8988T (cell line): ENCODE data around the gene KRT82.
"Not testable (repeated sequence)": the region's sequence is repeated elsewhere in the genome, so short reads cannot be mapped to it uniquely, and the experiment has no call there.

Source experiments
- DNase-seq: peaks from one replicate; pipeline ENCODE4 v3.0.0; 2011

The KRT82 gene

DNA sequence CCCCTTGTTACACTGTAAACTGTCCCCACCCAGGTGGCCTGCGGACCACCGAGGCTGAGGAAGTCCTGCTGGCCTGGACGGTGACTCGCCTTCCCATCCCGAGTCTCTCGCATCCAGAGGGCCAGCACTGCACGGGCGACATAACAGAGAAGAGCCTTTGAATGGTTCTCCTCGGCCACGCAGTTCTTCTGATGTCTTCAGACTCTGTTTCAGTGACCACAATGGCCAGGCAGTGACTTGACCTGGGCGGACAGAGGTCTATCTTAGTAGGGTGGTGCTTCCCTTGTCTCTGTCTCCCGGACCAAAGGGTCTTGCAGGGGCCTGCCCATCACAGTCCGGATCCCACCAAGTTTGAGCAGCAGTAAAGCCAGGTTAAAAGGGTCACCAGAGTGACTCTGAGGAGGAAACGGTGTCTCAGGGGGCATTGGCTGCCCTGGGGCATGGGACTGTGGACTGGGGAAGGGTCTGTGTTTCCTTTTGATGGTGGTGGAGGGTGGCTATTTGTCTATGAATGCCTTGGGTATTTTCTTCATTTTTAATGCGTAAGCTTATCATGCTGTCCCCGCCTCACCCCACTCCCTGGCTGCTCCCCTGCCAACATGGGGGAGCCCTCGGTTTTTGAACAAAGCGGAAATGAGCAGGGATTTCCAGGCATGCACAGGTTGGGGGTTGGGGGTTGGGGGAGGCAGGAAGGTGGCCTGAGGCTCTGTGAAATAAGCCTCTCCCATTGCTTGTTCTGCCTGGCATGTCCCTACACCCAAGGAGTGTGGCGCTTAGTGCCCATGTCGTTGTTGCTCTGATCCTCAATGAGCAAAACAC lies 49.2 kb downstream of the KRT82 start:
- no peak for DNase-seq

DNA sequence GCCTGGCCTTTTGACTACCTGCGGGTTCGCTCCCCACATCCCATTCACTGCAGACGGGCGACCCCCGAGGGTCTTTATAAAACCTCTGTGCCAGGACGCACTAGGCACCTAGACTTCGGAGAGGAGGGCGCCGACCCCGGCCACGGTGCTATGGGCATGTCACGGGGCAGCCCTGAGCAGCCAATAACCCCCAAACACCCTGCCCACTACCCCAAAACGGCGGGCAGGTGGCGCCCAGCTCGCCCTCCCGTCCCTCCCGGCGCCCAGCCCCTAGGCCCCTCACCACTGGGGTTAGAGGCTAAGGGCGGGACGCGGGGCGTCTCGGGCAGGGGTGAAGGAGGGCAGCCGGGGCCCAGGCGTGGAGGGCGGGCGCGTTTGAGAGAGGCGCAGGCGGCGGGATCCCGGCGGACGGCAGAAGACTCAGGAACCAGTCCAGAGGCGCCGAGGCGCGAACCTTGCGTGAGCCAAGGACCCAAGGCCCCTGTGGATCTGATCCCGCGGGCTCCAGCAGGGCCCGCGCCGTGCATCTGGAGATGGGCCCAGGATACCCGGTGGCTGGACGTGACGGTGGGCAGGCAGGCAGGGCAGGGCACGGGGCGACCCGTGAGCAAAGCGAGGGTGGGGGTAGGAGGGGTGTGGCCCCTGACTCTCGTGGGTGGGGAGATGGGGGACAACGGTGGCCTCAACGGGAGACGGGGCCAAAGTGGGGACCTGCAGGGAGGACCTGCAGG lies 49.9 kb downstream of the KRT82 start:
- DNase-seq, result no peak

DNA sequence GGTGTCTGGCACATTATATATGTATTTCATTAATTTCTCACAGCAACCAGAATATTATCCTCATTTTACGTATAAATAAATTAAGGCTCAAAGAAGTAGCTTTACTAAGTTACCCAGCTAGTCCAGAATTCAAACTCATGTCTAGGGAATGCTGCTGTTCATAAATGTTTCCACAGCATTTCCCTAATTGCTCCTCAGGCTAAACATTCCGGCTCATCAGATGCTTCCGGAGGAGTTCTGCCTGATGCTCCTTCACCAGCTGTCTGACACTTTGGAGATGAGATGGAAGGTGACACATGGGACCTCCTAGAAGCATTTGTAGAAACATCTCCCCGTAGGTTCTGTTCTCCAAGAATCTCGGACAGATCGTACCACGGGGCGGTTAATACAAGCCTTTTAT lies 51.0 kb downstream of the KRT82 start:
- DNase-seq, result no peak

DNA sequence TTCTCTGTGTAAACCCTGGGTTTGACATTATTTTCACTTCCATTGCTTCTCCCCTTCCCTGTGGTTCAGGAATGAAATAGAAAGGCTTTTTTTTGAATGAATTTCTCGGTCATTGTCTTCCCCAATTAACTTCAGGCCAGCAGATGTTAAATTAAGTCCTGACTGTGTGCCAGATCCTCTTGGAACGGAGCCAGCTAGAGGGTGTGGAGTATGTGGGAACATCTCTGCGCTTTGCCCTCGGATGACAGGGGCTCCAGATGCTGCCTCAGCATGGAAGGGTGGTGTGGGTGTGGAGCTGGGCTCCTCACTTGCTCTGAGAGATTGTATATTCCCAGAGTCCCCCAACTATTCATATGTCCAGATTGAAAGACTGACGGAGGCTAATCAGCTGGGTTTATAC lies 51.9 kb downstream of the KRT82 start:
- no peak for DNase-seq

DNA sequence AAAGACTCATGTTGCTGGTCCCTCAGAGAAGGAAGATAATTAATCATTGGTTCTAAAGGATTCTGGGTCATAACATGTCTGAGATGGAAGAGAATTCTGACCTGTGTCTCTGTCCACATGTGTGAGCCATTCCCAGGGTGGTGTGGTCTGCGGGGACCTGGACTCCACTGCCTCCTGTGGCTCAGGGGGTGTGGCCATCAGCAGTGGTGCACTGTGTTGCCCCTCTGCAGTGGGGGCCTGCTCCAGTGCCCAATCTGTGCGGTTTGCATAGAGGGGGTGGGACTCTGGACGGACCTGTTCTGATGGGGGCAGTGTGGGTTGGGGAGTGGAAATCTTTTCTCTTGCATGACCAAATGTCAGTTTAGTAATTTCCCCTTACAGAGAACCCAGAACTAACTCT lies 52.4 kb downstream of the KRT82 start:
- no peak for DNase-seq

DNA sequence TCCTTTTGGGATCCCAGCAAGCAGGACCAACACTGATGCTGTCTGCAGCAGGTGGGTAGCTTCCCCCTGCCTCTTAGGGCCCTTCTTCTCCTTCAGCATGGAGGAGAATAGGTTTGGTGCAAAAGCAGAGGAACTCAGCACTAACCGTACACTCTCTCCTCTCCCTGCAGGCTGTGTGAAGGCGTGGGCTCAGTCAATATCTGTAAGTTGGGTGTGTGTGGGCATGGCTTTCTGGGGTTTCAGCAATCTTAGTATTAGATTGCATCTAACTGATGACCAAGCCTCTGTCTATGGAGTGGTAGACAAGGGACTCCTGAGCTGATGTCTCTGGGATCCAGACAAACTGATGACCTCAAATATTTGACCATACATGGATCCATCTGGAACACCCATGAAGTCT lies 53.2 kb downstream of the KRT82 start:
- no peak for DNase-seq

DNA sequence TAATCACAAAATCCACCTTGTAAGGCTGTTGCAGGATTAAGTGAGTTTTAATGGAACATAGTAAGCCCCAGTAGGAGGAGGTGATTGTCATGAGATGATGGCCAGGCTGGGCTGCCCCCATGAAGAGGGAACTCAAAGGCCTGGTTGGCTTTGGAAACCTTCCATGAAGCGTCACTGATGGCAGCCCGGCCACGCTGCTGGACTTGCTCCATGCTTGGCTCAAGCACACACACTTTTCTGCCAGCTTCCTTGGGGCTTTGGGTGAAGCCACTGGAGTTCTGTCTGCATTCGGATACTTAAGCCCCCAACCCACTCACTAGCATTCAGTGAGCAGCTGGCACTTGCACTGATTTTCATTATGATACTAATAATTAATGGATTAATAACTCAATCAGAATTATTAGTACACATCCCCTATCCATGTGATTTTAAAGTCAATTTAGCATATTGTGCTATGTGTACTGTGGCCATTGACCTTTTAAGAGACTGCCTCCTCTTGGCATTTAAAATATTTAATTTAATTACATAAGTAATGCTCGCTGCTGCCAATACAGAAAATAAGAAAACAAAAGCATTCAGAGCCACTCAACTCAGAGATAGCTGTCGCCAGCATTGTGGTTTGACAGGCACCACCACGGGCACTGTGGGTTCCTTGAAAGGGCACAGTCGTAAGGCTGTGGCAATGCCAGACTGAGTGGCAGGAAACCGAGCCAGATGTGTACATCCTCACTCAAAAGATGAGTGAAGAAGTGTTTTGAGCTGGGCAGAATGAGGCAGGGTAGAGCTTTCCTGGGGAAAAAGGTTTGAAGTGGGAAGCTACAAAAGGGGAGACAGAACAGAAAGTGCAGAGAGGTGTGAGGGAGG lies 54.7 kb downstream of the KRT82 start:
- no peak for DNase-seq

DNA sequence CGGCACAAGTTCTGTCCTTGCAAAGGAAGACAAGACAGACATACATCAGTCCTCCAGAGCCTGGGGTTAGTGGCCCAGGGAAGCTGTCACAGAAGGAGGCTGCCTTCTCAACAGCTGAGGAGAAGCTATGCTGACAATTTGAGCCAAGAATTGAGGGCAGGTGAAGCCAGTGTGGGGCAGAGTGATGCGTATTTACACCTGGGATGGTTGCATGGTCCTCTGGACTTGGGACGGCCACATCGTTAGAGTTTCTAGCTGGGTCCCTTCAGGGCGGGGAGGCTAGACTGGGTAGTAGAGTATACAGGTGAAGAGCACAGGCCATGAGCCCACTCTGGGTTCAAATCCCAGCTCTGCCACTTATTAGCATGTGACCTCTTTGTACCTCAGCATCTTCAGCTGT lies 55.3 kb downstream of the KRT82 start:
- DNase-seq, result no peak

DNA sequence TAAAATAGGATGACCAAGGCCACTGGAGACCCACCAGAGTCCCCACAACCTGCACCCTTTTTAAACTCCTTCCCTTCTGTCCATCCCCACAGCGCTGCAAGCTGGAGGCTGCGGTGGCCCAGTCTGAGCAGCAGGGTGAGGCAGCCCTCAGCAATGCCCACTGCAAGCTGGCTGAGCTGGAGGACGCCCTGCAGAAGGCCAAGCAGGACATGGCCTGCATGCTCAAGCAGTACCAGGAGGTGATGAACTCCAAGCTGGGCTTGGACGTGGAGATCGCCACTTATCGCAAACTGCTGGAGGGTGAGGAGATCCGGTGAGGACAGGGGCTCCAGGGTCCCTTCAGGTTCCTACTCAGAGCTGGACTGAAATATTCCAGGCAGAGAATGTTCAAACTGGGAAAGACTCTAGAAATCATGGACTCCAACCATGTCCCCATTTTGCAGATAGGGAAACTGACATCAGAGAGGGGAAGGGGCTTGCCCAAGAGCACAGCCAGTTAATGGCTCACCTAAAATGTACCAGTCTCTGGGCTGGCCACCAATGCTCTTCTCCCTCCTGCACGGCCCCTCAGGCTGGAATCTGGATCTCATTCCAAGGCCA lies 56.0 kb downstream of the KRT82 start:
- no peak for DNase-seq

DNA sequence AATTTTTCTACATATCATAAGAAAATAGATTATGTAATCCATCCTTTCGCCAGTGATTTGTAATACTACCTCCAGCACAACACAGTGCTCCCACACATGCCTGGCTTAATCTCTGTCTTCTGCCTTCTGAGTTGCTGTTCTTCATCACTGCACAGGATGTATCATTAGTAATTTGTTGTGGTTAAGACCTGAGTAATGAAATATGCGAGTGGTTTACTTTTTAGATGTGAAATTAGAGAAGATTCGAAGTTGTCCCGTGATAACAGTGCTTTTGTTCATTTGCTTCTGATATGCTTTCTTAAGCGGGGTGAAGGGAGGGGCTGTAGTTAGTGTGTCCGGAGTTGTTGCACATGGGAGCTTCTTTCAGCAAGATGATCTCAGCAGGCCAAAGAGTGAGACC lies 56.9 kb downstream of the KRT82 start:
- no peak for DNase-seq

DNA sequence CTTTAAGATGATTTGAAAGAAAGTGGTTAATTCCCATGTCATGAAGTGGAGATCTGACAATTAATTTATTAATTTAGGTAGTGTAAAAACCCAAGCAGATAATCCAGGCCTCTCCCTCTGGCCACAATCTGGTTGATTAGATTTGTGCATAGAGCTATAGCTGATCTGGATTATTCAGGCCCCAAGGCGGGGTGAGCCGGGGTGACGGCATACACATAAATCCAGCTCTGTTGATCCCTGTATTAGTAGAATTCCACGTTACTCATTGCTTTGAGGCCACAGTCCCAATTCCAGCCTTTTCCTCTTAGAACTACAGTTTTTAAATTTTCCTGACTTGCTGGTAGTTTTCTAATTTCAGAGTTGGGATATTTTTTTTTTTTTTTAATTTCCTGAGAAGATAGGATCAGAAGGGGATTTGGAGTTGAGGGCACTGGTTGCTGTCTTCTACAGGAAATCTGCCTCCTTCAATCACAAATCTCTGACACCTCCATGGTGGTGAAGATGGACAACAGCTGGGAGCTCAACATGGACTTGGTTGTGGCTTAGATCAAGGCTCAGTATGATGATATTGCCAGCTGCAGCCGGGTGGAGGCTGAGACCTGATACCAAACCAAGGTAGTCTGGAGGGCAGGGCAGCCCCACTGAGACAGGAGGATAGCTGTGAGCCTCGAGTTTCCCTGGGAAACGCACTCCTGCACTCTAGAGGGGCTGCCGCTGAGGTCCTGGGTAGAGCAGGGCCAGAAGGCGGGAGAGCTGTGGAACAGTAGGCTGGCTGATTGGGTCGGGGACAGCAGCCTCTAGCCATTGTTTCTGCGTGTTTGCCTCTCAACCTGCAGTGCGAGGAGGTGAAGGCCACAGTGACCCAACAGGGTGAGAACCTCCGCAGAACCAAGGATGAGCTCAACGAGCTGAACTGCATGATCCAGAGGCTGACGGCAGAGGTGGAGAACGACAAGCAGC lies 58.3 kb downstream of the KRT82 start:
- DNase-seq, result no peak

DNA sequence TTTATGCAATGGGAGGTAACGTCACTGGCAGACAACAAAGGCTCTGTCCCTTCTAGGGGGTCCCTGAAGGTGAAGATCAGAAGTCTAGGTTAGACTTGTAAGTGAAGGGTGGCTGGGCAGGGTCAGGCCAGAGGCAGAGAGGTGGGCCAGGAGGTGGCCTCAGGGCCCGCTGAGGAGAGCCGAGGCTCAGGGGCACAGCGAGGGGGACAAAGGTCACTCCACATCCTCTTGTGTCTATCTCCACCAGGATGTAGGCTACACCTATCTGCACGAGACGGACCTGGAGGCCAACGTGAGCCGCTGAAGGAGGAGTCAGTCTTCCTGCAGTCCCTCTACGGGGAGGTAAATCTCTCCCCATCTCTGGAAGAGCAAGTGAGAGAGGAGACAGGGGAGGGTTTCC lies 59.1 kb downstream of the KRT82 start:
- no peak for DNase-seq

DNA sequence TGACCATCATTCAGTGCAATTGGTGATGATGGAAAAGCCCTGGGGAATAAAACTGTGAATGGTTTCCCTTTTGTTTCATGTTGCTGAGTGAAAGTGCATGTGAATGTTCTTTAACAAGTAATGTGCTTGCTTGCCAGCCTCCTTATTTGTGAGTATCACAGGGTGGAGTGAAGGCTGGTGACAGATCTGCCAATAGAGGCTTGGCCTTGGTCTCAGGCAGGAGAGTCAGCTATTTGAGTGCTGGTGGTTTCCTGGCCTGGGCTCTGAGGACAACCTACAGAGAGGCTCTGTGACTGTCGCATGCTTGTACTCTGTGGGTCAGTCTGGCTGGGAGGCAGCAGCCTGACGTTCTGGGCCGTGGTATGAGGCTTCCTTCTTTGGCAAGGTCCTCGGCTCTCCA lies 59.5 kb downstream of the KRT82 start:
- DNase-seq, result no peak

DNA sequence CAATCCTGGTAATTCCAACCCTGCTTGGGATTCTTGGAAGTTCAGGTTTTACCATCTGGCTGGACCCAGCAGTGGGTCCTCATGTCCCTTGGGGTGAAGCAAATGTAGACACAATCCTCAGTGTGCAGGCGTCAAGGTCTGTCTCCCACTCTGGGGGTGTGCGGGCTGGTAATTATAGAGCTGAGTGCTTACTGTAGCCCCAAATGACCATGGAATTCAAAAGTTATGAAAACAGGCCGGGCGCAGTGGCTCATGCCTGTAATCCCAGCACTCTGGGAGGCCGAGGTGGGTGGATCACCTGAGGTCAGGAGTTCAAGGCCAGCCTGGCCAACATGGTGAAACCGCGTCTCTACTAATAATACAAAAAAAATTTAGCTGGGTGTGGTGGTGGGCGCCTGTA lies 61.1 kb downstream of the KRT82 start:
- DNase-seq, result not testable (repeated sequence)

DNA sequence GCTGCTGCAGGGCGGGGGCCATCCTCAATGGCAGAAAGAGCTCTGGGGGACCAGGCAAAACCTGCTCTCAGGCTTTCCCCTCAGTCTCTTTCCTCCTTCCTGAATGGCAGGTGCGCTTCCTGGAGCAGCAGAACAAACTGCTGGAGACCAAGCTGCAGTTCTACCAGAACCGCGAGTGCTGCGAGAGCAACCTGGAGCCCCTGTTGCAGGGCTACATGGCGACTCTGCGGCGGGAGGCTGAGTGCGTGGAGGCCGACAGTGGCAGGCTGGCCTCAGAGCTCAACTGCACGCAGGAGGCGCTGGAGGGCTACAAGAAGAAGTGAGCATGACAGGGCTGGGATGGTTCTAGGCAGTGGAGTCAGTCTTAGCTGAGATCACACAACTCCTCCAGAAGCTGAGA lies 62.0 kb downstream of the KRT82 start:
- no peak for DNase-seq
